Muscle of leg (tissue), 11 donors: ENCODE data around the gene NAT14. TPM values are rescaled to one million over a fixed set of nuclear protein-coding genes. Genes with fewer than 3 reads are reported as not detected.

ENCODE experiments used
- DNase-seq: peaks from one replicate; pipeline ENCODE4 v3.0.0; 2013
- H3K27ac ChIP-seq: one replicate; pipeline ENCODE4 v1.5.1; 2013; ENCODE audit warnings: mild to moderate bottlenecking, low read length, control low read depth
- H3K27me3 ChIP-seq: one replicate; pipeline ENCODE4 v1.6.1; 2013; ENCODE audit warnings: low read length; ENCODE audit not compliant: control insufficient read depth, insufficient read depth
- H3K36me3 ChIP-seq: one replicate; pipeline ENCODE4 v1.6.1; 2013; ENCODE audit warnings: low read length; ENCODE audit not compliant: control insufficient read depth, insufficient read depth
- H3K4me1 ChIP-seq: one replicate; pipeline ENCODE4 v1.6.1; 2013; ENCODE audit warnings: low read length; ENCODE audit not compliant: control insufficient read depth, insufficient read depth
- H3K4me3 ChIP-seq: one replicate; pipeline ENCODE4 v1.5.1; 2013; ENCODE audit warnings: low read length, control low read depth
- H3K9me3 ChIP-seq: replicated peaks from 2 replicates; pipeline ENCODE4 v1.6.1; 2013; ENCODE audit warnings: low read depth, low read length; ENCODE audit not compliant: control insufficient read depth
- WGBS: methylation state at CpG from one replicate; pipeline ENCODE4 v1.1.5; 2013; ENCODE audit warnings: missing lambda C conversion rate; ENCODE audit not compliant: insufficient coverage; 5-methylcytosine and 5-hydroxymethylcytosine counted together
- polyA plus RNA-seq, 8 donors: library from polyadenylated mRNA; unstranded; fragments of 120-200 nt; gene quantifications; one replicate each; pipeline versions ENCODE4 v1.2.1 to v1.2.3, GENCODE V29; 2013; ENCODE audit warnings: inconsistent platforms in 1 of 8, low replicate concordance in 1 of 8; ENCODE audit not compliant: insufficient read length in 8 of 8, insufficient read depth in 1 of 8
- total RNA-seq: library from RNA; stranded (reverse); fragments of 120-200 nt; gene quantifications from one replicate; pipeline ENCODE4 v1.2.4, GENCODE V29; 2013

NAT14 gene
- total and polyA plus RNA-seq, 9 donors, result 23.5 to 44.1 (median 30.0) TPM

DNA sequence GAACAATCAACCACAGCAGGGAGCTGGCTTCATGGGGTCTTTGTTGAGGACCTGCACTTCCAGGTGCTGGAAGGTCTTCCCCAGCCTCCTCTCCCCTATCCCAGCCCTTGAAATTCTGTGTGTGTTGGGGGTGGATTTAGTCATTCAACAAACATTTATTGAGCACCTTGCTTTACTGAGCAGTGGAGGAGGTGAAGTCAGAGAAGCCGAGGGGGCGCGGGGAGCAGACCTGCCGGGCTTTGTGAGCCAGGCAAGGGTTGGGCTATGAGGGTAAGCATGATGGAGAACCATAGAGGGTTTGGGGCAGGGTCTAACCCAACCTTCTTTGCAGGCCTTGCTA is 17.0 kb upstream of the NAT14 start:
- no peak for DNase-seq
- Histone ChIP-seq H3K4me1 (peaks cover 11% of the 10 kb centered on the region), H3K9me3 (no peaks in the 10 kb centered on the region), H3K4me3 (no peak overlapping the region), H3K27me3 (no peaks in the 10 kb centered on the region), H3K27ac (no peak overlapping the region), H3K36me3 (no peaks in the 10 kb centered on the region)
- WGBS, result 23% methylated on average over 4 of the region's 4 CpGs

DNA sequence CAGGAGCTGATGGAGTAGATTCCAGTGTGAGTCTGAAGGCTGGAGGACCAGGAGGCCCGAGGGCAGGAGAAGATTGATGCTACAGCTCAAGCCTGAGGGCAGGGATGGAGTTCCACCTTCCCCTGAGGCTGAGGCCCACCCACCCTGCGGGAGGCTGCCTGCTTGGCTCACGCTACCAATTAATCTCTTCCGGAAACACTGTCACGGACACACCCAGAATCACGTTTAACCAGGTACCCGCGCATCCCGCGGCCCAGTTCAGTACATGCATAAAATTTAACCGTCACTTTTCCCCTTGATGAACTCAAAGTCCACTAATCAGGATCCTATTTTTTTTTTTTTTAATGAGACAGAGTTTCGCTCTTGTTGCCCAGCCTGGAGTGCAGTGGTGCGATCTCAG is 13.7 kb upstream of the NAT14 start:
- Histone ChIP-seq H3K36me3 (no peaks in the 10 kb centered on the region), H3K4me1 (peaks cover 41% of the 10 kb centered on the region), H3K4me3 (no peak overlapping the region), H3K9me3 (no peaks in the 10 kb centered on the region), H3K27me3 (no peaks in the 10 kb centered on the region), H3K27ac (no peak overlapping the region)
- WGBS, result 76% methylated on average over 13 of the region's 13 CpGs
- no peak for DNase-seq

DNA sequence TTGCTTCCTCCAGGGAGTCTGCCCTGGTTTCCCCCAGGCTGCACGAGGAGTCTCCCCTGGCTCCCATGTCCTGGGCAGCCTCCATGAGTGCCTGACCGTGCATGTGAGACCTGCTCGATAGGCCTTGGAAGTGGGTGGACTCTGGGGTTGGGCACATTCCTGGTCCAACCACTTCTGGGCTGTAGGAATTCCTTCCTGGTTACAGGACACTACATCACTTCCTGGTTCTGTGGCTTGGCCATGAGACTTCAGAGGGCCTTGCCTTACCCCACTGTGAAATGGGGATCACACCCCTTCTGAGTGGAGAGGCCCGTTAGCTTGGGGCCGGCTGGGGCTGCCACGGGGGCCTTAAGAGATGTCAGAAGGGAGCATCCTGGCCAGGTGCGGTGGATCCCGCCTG is 12.5 kb upstream of the NAT14 start:
- Histone ChIP-seq H3K27me3 (no peaks in the 10 kb centered on the region), H3K36me3 (no peaks in the 10 kb centered on the region), H3K9me3 (no peaks in the 10 kb centered on the region), H3K27ac (no peak overlapping the region), H3K4me3 (no peak overlapping the region), H3K4me1 (peaks cover 43% of the 10 kb centered on the region)
- 86% methylated on average over 5 of the region's 8 CpGs for WGBS
- DNase-seq, result no peak

DNA sequence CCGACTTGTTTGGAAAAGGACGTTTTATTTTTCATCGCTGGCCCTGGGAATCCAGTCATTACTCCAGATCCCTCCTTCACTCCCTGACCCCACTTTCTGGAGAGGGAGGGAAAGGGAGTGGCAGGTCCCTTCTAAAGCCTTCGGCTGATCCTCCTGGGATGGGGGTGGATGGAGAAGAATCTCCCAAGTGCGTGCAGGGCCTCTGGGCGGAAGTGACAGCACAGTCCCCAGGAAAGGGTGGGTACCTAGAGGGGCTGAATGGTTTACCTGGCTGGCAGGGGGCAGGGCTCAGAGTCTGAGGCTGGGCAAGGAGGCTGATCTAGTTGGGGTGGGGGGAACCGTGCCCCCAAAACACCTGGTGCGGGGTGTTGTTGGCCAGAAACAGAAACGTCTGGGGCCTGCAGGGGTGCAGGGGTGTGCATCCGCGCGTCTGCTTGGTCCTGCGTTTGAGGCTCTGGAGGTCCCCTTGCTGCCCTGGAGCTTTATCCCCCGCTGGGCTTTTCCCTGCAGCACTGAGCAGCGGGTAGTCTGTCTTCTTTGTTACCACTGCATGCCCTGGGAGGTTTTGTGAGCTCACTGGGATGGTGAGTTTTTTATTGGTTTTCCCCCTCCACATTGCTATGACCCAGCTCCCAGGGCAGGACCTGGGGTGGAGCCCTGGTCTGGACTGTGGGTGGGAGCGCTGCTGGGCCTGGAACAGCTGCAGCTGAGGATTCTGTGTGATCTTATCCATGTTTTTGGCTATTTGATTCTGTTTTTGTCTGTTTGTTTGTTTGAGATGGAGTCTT is 11.6 kb upstream of the NAT14 start:
- H3K27ac ChIP-seq, result peak overlapping the region; percentile 67
- 38% methylated on average over 12 of the region's 16 CpGs for WGBS
- H3K4me1 ChIP-seq, result peaks cover 45% of the 10 kb centered on the region

DNA sequence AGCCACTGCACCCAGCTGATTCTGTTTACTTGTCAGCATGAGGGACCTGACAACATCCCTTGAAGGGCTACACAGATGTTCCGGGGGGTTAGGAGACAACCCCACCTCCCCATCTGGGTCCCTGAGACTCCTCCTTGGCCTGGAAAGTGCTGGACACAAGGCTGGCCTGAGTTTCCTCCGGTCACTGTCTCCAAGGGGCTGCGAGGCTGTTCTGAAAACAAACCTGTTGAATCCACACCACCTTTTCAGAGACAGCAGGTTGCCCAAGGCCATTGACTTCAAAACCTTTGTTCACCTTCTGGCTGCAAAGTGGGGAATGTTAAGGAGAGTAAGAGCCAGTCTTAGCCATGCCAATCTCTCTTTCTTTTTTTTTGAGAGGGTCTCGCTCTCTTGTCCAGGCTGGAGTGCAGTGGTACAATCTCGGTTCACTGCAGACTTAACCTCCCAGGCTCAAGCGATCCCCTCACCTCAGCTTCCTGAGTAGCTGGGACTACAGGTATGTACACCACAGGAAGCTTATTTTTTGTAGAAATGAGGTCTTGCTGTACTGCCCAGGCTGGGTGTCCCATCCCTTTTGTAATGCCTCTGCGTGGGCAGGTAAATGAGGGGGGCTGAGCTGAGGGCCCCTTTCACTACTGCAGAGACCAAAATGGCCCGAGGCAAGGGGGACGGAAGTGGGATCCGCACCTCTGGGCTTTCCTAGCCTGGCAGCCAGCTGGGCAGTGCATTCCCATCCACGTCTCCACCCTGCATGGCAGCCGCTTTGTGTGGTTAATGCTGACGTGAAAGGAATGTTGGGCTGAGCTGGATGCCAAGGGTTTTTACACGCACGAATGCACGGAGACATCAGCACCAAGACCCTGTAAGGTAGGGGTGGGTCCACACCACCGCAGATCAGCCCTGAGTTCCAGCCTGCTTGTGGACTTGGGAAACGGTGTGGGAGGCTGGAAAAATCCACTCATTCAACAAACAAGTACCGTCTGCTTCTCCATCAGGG is 10.4 kb upstream of the NAT14 start:
- Histone ChIP-seq H3K4me1 (peaks cover 46% of the 10 kb centered on the region), H3K27ac (peak overlapping the region; percentile 52)
- 92% methylated on average over 5 of the region's 19 CpGs for WGBS

More for the DNA sequence above, 11.6 kb upstream of the NAT14 start:
- DNase-seq, result no peak
- Histone ChIP-seq H3K4me3 (no peak overlapping the region), H3K27me3 (no peaks in the 10 kb centered on the region), H3K36me3 (no peaks in the 10 kb centered on the region), H3K9me3 (no peaks in the 10 kb centered on the region)

DNA sequence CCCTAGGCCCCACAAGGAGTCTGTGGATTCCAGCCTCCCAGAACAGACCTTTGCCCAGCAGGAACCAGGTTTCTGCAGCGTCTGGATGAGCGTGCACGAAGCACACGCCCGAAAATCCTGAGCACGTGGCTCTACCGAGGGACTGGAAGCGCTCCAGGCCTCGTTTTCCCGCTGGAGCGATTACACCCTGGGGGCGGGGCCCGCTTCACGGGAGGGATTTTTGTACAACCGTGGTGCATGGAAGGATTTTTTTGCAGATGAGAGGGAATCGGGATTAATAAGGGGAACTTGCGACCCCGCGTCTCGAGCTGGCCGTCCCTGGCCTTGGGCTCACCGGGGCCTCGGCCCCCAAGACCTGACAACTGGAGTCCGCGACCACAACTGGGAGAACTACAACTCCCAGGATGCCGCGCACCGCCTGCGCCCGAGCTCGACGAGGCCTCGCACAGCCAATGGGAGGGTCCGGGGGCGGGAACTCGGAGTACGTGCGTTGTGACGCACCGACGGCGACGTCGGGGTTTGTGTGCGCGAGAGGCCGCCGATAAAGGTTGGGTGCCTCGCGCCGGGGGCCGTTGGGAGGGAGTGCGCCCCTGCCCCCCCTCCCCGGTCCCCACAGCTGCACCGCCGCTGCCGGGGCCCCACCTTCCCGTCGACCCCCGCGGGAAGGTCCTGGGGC is 8.8 kb upstream of the NAT14 start, which contains the start of gene ZNF628:
TSS of gene ZNF628 (plus strand) at position 518 of the 676 bp plus-strand sequence. CDS start 3,294 bp downstream, outside the sequence.
- Histone ChIP-seq H3K36me3 (peaks cover under 1% of the 10 kb centered on the region), H3K27ac (peak within 1 kb of the TSS; percentile 93), H3K4me3 (peak within 1 kb of the TSS; percentile 67), H3K4me1 (peaks cover 46% of the 10 kb centered on the region), H3K9me3 (no peaks in the 10 kb centered on the region), H3K27me3 (no peaks in the 10 kb centered on the region)
- DNase-seq, result peak; percentile 100
- under 1% methylated on average over 44 of the region's 61 CpGs for WGBS

More for the DNA sequence above, 10.4 kb upstream of the NAT14 start:
- no peak for DNase-seq
- H3K36me3 ChIP-seq, result no peaks in the 10 kb centered on the region
- H3K27me3 ChIP-seq, result no peaks in the 10 kb centered on the region
- no peak overlapping the region for H3K4me3 ChIP-seq
- H3K9me3 ChIP-seq, result no peaks in the 10 kb centered on the region

DNA sequence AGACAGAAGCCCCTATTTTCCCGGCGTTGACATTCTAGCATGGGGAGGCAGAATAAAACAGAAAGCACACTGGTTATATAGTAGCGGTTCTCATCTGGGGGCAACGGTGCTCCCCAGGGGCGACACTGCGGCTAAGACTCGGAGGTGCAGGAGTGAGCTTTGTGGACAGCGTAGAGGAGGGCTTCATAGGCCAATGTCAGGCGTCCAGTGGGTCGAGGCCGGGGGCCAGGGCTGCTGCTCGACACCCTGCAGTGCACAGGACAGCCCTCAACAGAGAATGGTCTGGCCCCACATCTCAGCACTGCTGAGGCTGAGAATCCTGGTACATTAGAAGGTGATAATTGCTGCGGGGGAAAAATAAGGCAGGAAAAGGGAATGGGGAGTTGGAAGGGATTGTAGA is 7.1 kb upstream of the NAT14 start:
- 84% methylated on average over 13 of the region's 13 CpGs for WGBS
- Histone ChIP-seq H3K27ac (no peak overlapping the region), H3K4me1 (peaks cover 44% of the 10 kb centered on the region), H3K27me3 (no peaks in the 10 kb centered on the region), H3K36me3 (peaks cover 9% of the 10 kb centered on the region), H3K4me3 (no peak overlapping the region), H3K9me3 (no peaks in the 10 kb centered on the region)
- no peak for DNase-seq

DNA sequence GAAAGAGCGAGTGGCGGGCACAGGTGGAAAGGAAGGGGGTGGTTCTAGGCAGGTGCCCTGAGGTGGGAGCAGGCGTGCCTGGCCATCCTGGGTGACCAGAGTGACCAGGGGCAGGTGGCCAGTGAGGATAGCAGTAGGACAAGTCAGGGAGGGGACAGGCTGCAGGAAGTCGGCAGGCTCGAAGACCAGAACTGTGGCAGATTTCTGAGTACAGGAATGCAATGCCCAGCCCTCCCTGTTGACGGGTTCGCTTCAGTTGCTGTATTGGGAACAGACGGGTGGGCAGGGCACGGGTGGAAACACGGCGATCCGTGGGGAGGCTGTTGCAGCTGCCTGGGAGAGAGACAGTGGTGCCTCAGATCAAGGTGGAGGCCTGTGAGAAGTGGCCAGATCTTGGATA is 6.6 kb upstream of the NAT14 start:
- DNase-seq, result no peak
- no peak overlapping the region for H3K4me3 ChIP-seq
- H3K9me3 ChIP-seq, result no peaks in the 10 kb centered on the region
- no peak overlapping the region for H3K27ac ChIP-seq
- H3K36me3 ChIP-seq, result peaks cover 9% of the 10 kb centered on the region
- peaks cover 40% of the 10 kb centered on the region for H3K4me1 ChIP-seq
- WGBS, result 83% methylated on average over 12 of the region's 12 CpGs
- no peaks in the 10 kb centered on the region for H3K27me3 ChIP-seq

DNA sequence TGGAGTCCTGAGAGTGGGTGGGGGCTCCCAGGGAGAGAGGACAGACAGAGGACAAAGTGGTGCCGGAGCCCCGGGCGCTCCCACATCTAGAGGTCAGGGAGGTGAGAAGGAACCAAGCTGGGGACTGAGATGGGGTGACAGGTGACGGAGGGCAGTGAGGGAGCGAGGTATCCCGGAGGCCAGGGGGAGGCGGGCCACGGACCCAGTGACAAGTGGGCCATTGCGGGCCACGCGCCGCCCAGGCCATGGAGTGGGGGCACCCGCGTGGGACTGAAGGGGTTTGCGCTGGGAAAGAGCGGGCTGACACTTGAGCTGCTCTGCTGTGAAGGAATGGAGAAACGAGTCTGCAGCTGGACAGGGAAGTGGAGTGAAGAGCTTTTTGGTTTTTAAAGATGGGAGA is 5.9 kb upstream of the NAT14 start:
- Histone ChIP-seq H3K36me3 (peaks cover 14% of the 10 kb centered on the region), H3K27ac (no peak overlapping the region), H3K27me3 (no peaks in the 10 kb centered on the region), H3K4me3 (no peak overlapping the region), H3K9me3 (no peaks in the 10 kb centered on the region), H3K4me1 (peaks cover 36% of the 10 kb centered on the region)
- no peak for DNase-seq
- WGBS, result 83% methylated on average over 17 of the region's 17 CpGs
